Measurements from ENCODE around the gene CIZ1. TPM values are rescaled to one million over a fixed set of nuclear protein-coding genes. Genes with fewer than 3 reads are reported as not detected.

The CIZ1 gene
- total and polyA plus RNA-seq, 9 of the 15 experiments (the other 6 are each of a cell fraction or from before 2014, with no cell fraction given): 6.6 to 329 (median 87.8) TPM

DNA sequence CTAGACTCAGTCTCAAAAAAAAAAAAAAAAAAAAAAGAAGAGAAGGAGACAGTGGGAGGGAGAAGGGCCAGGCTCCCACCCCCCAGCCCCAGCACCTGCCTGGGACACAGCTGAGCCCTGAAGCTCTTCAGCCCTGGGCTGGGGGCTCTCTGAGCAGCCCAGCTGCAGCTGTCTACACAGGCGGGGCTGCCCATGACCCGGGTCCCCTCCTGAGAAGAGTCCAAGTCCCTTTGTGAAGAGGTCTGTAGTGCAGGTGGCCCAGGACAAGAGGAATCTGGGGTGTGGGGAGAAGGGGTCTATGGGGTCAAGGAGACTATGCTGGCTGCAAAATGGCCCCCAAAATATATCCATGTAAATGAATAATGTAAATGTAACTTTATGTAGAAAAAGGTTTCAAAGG, 48.8 kb downstream of the CIZ1 start:
- no peak overlapping the region for H3K27ac ChIP-seq (ENCODE audit: extremely low read depth, low read depth, low read length)
- 70% methylated on average over 2 of the region's 2 CpGs for whole genome bisulfite sequencing (ENCODE audit: insufficient coverage, low coverage, missing lambda C conversion rate)
- no peak overlapping the region for H3K4me3 ChIP-seq
- no peaks in the 10 kb centered on the region for H3K79me2 ChIP-seq (ENCODE audit: control insufficient read depth, insufficient read depth, low read length)
- no peaks in the 10 kb centered on the region for H4K20me1 ChIP-seq (replicated peaks; ENCODE audit: control insufficient read depth, insufficient read depth, low read length)
- no peaks in the 10 kb centered on the region for H3K9me1 ChIP-seq (ENCODE audit: control insufficient read depth, insufficient read depth, low read length)
- intact Hi-C loops (cut with micrococcal nuclease): no loop called here
- no peaks in the 10 kb centered on the region for H3K9me3 ChIP-seq (replicated peaks; ENCODE audit: control insufficient read depth, insufficient read depth, low read depth, low read length)
- H3K9ac ChIP-seq (ENCODE audit: insufficient read depth in 1 of 2, low read depth in 2 of 2, low read length in 2 of 2): no peak overlapping the region
- DNase-seq (ENCODE audit: extremely low read depth in 1 of 4, low spot score in 3 of 4): no peak
- POLR2A ChIA-PET: interaction anchor here (0.8 to 1.5 kb wide), 4 partner anchors 10 to 37 kb away, joined by 3 to 4 read pairs (median 4); no protein-coding TSS in a partner anchor
- H3K36me3 ChIP-seq (ENCODE audit: control insufficient read depth, insufficient read depth, low read length): no peaks in the 10 kb centered on the region
- TF ChIP-seq ARID3A (IDR thresholded peaks at IDR 0.05; ENCODE audit: borderline replicate concordance, low read depth, low read length): no peak
- TF ChIP-seq PHF8 (IDR thresholded peaks at IDR 0.05; ENCODE audit: borderline replicate concordance, low read length): no peak
- TF ChIP-seq GABPA (tag; conservative IDR thresholded peaks at IDR 0.05; ENCODE audit: low read depth): no peak
- TF ChIP-seq EP400 (IDR thresholded peaks at IDR 0.05): no peak
- TF ChIP-seq, protein P1, sequence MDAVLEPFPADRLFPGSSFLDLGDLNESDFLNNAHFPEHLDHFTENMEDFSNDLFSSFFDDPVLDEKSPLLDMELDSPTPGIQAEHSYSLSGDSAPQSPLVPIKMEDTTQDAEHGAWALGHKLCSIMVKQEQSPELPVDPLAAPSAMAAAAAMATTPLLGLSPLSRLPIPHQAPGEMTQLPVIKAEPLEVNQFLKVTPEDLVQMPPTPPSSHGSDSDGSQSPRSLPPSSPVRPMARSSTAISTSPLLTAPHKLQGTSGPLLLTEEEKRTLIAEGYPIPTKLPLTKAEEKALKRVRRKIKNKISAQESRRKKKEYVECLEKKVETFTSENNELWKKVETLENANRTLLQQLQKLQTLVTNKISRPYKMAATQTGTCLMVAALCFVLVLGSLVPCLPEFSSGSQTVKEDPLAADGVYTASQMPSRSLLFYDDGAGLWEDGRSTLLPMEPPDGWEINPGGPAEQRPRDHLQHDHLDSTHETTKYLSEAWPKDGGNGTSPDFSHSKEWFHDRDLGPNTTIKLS (IDR thresholded peaks at IDR 0.05; ENCODE audit: borderline replicate concordance, low read depth): no peak
- peaks cover 17 to 40% of the 10 kb centered on the region in 2 experiments for H3K4me1 ChIP-seq (replicated peaks in 1 of 2; ENCODE audit: control insufficient read depth in 2 of 2, insufficient read depth in 2 of 2, low read length in 2 of 2)
- no peak overlapping the region for H3K4me2 ChIP-seq (ENCODE audit: insufficient read depth, low read length)
- no peak overlapping the region for H2AFZ ChIP-seq (ENCODE audit: low read depth, low read length)
- ATAC-seq: no peak
- in situ Hi-C loops (cut with MboI): no loop called here
- BruUV-seq (replicated peaks): no TSS peak
- FAIRE-seq: no peak
- H3K27me3 ChIP-seq (ENCODE audit: control insufficient read depth in 2 of 2, insufficient read depth in 2 of 2, low read length in 2 of 2): no peaks in the 10 kb centered on the region
- CTCF ChIA-PET (ENCODE audit: low intra/inter-chr PET ratio): no interaction called here

All from K562 (cell line).